Esophagus muscularis mucosa (tissue), 4 donors: ENCODE results near the gene GNG12. TPM values are rescaled to one million over a fixed set of nuclear protein-coding genes. Genes with fewer than 3 reads are reported as not detected.

Source experiments
- DNase-seq: peaks from one replicate; pipeline ENCODE4 v3.0.0-alpha.2; 2017; ENCODE audit errors: extremely low spot score
- H3K27ac ChIP-seq, 4 donors: fragments of 200-600 bp; sonication (generic); replicated peaks in 1 of 4; 1 replicate in 3 of 4; 2 replicates in 1 of 4; pipeline ENCODE4 v1.5.1; 2016 to 2019; ENCODE audit warnings: mild to moderate bottlenecking in 1 of 4
- H3K27me3 ChIP-seq, 4 donors: fragments of 200-600 bp; sonication (generic); one replicate each; pipeline versions ENCODE4 v1.5.1 to v1.6.0; 2016 to 2019
- H3K36me3 ChIP-seq, 4 donors: fragments of 200-600 bp; sonication (generic); one replicate each; pipeline ENCODE4 v1.5.1; 2016 to 2019
- H3K4me1 ChIP-seq, 4 donors: fragments of 200-600 bp; sonication (generic); one replicate each; pipeline ENCODE4 v1.5.1; 2016 to 2019
- H3K4me3 ChIP-seq, 4 donors: fragments of 200-600 bp; sonication (generic); 1 replicate in 2 of 4; 2 replicates in 2 of 4; pipeline ENCODE4 v1.5.1; 2016 to 2019; ENCODE audit warnings: mild to moderate bottlenecking in 4 of 4, moderate library complexity in 1 of 4
- H3K9me3 ChIP-seq, 4 donors: fragments of 200-600 bp; sonication (generic); 1 replicate in 3 of 4; 2 replicates in 1 of 4; pipeline ENCODE4 v1.5.1; 2016 to 2019
- EP300 ChIP-seq: sonication (generic); formaldehyde crosslinking; IDR thresholded peaks from one replicate; pipeline ENCODE4 v1.6.1; 2017; ENCODE audit warnings: antibody characterized with exemption
- POLR2A ChIP-seq: fragments of 450-650 bp; IDR thresholded peaks from one replicate; pipeline ENCODE4 v1.6.1; 2017; ENCODE audit warnings: antibody characterized with exemption, moderate library complexity, mild to moderate bottlenecking, low read depth
- POLR2AphosphoS5 ChIP-seq, 2 donors: sonication (generic); formaldehyde crosslinking; IDR thresholded peaks; one replicate each; pipeline ENCODE4 v1.6.1; 2017; ENCODE audit warnings: antibody characterized with exemption in 2 of 2
- WGBS: methylation state at CpG from one replicate; pipeline ENCODE4 v1.1.5; 2018; 5-methylcytosine and 5-hydroxymethylcytosine counted together
- intact Hi-C: fragments of 100-400 bp; cut with DNase I; formaldehyde crosslinking; loops from one replicate; pipeline ENCODE4 v1.15.1; 2023
- total RNA-seq, 4 donors: library from RNA; depleted of rRNA; stranded (reverse); fragments of >200 nt; gene quantifications; one replicate each; pipeline versions ENCODE4 v1.1.0 to v1.2.1, GENCODE V29; 2016
- TF ChIP-seq, protein P1 (sequence below), 3 experiments: fragments of 200-600 bp in 2 of 3; fragments of 450-650 bp in 1 of 3; sonication (generic) in 2 of 3; IDR thresholded peaks; one replicate each; pipeline ENCODE4 v1.5.1; 2017 to 2019; ENCODE audit warnings: antibody characterized with exemption in 3 of 3, mild to moderate bottlenecking in 2 of 3, moderate library complexity in 1 of 3

GNG12 gene
- total RNA-seq, 4 donors from 2014 or later, result 108 to 118 (median 111) TPM

DNA sequence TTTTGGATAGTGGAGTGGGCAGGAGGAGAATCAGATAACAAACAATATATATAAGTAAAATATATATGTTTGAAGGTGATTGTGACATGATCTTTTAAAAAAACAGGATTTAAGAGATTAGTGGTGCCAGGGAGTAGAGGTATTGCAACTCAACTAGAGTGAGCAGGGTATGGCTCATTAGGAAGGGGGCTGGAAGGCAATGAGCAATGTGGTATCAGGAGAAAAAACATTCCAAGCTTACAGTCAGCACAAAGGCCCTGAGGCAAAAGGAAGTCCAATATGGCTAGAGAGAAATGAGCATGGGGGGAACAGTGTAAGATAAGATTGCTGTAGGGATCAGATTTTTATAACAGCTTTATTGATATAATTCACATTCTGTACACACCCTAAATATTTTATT, 153.6 kb downstream of the GNG12 start:
- DNase-seq, result no peak
- Histone ChIP-seq H3K9me3 (no peaks in the 10 kb centered on the region), H3K4me3 (no peak overlapping the region), H3K27me3 (no peaks in the 10 kb centered on the region), H3K4me1 (peaks cover 11 to 26% (median 21%) of the 10 kb centered on the region in 4 donors), H3K27ac (no peak overlapping the region), H3K36me3 (no peaks in the 10 kb centered on the region)
- no peak for TF ChIP-seq POLR2A
- no peak for TF ChIP-seq POLR2AphosphoS5 (IDR thresholded peaks at IDR 0.05)
- no peak for TF ChIP-seq EP300
- TF ChIP-seq, protein P1, sequence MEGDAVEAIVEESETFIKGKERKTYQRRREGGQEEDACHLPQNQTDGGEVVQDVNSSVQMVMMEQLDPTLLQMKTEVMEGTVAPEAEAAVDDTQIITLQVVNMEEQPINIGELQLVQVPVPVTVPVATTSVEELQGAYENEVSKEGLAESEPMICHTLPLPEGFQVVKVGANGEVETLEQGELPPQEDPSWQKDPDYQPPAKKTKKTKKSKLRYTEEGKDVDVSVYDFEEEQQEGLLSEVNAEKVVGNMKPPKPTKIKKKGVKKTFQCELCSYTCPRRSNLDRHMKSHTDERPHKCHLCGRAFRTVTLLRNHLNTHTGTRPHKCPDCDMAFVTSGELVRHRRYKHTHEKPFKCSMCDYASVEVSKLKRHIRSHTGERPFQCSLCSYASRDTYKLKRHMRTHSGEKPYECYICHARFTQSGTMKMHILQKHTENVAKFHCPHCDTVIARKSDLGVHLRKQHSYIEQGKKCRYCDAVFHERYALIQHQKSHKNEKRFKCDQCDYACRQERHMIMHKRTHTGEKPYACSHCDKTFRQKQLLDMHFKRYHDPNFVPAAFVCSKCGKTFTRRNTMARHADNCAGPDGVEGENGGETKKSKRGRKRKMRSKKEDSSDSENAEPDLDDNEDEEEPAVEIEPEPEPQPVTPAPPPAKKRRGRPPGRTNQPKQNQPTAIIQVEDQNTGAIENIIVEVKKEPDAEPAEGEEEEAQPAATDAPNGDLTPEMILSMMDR (IDR thresholded peaks at IDR 0.05), result no peak
- intact Hi-C loops, result loop anchor here (10.0 kb wide), 2 partner anchors 175 to 245 kb away; partner anchors contain the start of gene SERBP1

DNA sequence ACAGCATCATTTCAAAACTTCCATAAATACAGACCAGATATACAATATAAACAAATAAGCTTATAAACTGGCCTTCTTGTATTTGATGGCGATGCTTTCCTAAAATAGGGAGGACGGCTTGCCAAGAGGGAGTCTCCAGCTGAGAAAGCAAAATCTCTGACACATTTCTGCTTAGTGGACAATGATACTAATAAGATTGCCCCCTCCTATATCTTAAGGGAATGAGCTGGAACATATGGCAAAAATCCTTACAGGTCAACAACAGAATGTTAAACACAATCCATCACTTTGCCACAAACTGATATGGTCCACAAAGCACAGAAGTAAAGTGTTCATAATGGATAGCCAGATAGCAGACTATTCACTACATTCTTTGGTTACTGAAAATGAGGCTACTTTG, 155.3 kb downstream of the GNG12 start:
- Histone ChIP-seq H3K36me3 (no peaks in the 10 kb centered on the region), H3K27ac (no peak overlapping the region), H3K27me3 (no peaks in the 10 kb centered on the region), H3K9me3 (no peaks in the 10 kb centered on the region), H3K4me3 (no peak overlapping the region), H3K4me1 (peaks cover under 1 to 13% (median 12%) of the 10 kb centered on the region in 4 donors)
- 75% methylated on average over 2 of the region's 2 CpGs for WGBS
- intact Hi-C loops, result no loop called here
- DNase-seq, result no peak
- TF ChIP-seq POLR2AphosphoS5 (IDR thresholded peaks at IDR 0.05) (no peak), EP300 (no peak)

DNA sequence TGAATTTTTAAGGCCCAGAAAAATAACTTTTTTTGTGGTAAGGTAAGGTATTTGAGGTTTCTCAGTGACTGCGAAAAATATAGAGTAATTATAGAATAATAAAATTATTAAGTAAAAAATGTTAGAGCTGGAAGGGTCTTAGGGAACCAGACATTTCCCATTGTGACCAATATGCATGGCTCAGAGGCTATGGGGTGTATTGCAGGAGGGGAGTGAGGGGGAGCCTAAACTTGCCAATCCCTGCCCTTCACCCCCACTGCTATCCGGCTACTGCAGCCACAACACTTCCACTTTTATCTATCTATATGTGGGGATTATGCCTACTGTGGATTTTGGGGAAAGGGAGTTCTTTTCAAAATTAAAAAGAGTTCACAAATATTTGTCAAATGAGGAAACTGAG, 155.9 kb downstream of the GNG12 start:
- WGBS, result 96% methylated on average over 2 of the region's 2 CpGs
- TF ChIP-seq EP300 (no peak), POLR2AphosphoS5 (IDR thresholded peaks at IDR 0.05) (no peak)
- H3K4me3 ChIP-seq, result no peak overlapping the region
- no peak for DNase-seq
- intact Hi-C loops, result no loop called here
- H3K4me1 ChIP-seq, result peaks cover 0 to 11% (median 10%) of the 10 kb centered on the region in 4 donors
- H3K27ac ChIP-seq, result no peak overlapping the region
- H3K27me3 ChIP-seq, result no peaks in the 10 kb centered on the region
- no peaks in the 10 kb centered on the region for H3K36me3 ChIP-seq
- no peaks in the 10 kb centered on the region for H3K9me3 ChIP-seq

DNA sequence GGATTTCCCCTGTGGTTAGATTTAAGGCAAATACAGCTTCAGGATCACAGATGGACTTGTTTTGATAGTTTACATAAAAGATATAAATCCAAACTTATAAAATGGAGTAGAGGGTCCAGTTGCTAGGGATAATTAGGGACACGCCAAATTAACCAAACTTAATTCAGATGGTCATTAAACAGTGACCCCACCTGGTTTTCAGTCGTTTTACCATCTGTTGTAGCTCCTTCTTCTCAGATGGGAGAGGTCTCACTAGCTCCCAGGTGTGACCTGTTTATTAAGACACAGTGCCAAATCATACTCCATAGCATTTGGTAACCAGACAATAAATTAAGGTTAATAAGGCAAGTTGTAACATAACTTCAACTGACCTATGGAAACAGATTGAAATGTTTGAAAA, 156.3 kb downstream of the GNG12 start:
- Histone ChIP-seq H3K36me3 (no peaks in the 10 kb centered on the region), H3K4me1 (peaks cover 0 to 11% (median 10%) of the 10 kb centered on the region in 4 donors), H3K9me3 (no peaks in the 10 kb centered on the region), H3K4me3 (no peak overlapping the region), H3K27me3 (no peaks in the 10 kb centered on the region), H3K27ac (no peak overlapping the region)
- intact Hi-C loops, result no loop called here
- DNase-seq, result no peak
- TF ChIP-seq EP300, result no peak
- TF ChIP-seq POLR2A, result no peak
- TF ChIP-seq, protein P1 (IDR thresholded peaks at IDR 0.05), result no peak
- TF ChIP-seq POLR2AphosphoS5 (IDR thresholded peaks at IDR 0.05), result no peak
- WGBS, result 81% methylated on average over 2 of the region's 2 CpGs

DNA sequence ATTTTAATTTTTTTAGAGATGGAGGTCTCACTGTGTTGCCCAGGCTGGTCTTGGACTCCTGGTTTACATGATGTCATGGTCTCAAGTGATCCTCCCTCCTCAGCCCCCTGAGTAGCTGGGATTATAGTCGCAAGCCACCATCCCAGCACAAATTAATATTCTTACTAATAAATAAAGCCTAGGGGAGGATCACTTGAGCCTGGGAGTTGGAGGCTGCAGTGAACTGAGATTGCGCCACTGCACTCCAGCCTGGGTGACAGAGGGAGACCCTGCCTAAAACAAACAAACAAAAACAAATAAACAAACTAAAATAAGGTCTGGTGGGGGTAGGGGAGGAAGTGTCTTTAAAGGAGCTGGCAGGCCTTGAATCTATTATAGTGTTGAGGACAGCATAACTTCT, 157.0 kb downstream of the GNG12 start:
- no peaks in the 10 kb centered on the region for H3K36me3 ChIP-seq
- no peaks in the 10 kb centered on the region for H3K27me3 ChIP-seq
- TF ChIP-seq, protein P1 (IDR thresholded peaks at IDR 0.05), result no peak
- no peak for TF ChIP-seq POLR2AphosphoS5 (IDR thresholded peaks at IDR 0.05)
- no peak for TF ChIP-seq POLR2A
- TF ChIP-seq EP300, result no peak
- H3K4me1 ChIP-seq, result peaks cover 0 to 11% (median 10%) of the 10 kb centered on the region in 4 donors
- DNase-seq, result no peak
- H3K9me3 ChIP-seq, result no peaks in the 10 kb centered on the region
- H3K27ac ChIP-seq, result no peak overlapping the region
- 91% methylated on average over 2 of the region's 2 CpGs for WGBS
- intact Hi-C loops, result no loop called here
- no peak overlapping the region for H3K4me3 ChIP-seq

DNA sequence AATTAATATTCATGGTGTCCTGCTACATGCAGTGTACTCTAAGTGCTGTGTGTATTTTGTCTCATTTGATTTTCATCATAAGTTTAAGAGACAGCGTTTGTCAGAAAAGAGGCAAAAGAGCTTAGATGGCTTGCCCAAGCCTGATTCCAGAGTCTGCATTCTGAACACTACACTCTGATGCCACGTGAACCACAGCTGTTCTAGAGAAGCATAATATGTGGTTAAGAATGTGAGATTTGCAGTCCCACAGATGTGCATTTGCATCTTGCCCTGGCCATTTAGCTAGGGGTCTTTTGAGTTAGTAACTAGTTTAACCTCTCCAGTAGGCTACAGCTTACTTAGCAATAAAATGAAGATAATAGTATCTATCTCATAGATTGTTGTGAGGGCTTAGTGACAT, 157.5 kb downstream of the GNG12 start:
- H3K27ac ChIP-seq, result no peak overlapping the region
- 80% methylated on average over 2 of the region's 2 CpGs for WGBS
- no peak for DNase-seq
- TF ChIP-seq EP300 (no peak), POLR2AphosphoS5 (IDR thresholded peaks at IDR 0.05) (no peak), POLR2A (no peak)
- TF ChIP-seq, protein P1 (IDR thresholded peaks at IDR 0.05), result no peak
- H3K9me3 ChIP-seq, result no peaks in the 10 kb centered on the region
- H3K4me3 ChIP-seq, result no peak overlapping the region
- H3K36me3 ChIP-seq, result no peaks in the 10 kb centered on the region
- peaks cover 0 to 11% (median 10%) of the 10 kb centered on the region in 4 donors for H3K4me1 ChIP-seq
- intact Hi-C loops, result no loop called here
- no peaks in the 10 kb centered on the region for H3K27me3 ChIP-seq
